PFSK-1 (cell line): Measurements from ENCODE around the gene ANKS1B.

Experiments used
- POLR2AphosphoS5 ChIP-seq: IDR thresholded peaks from 2 replicates; pipeline ENCODE4 v1.6.1; 2012; ENCODE audit warnings: low read depth, mild to moderate bottlenecking, control low read depth, low read length, moderate library complexity
- REST ChIP-seq, 2 experiments: IDR thresholded peaks; 2 replicates each; pipeline versions ENCODE4 v1.6.1 to v1.8.0; 2011 to 2012; ENCODE audit warnings: low read depth in 2 of 2, low read length in 2 of 2, control low read depth in 1 of 2, inconsistent platforms in 1 of 2, mild to moderate bottlenecking in 1 of 2, moderate library complexity in 1 of 2; ENCODE audit not compliant: insufficient read depth in 1 of 2
- SIN3A ChIP-seq: IDR thresholded peaks from 2 replicates; pipeline ENCODE4 v1.6.1; 2012; ENCODE audit warnings: mild to moderate bottlenecking, low read length, moderate library complexity, borderline replicate concordance; ENCODE audit not compliant: insufficient read depth
- TAF1 ChIP-seq: IDR thresholded peaks from 2 replicates; pipeline ENCODE4 v1.6.1; 2012; ENCODE audit warnings: low read length, control low read depth, borderline replicate concordance; ENCODE audit not compliant: insufficient read depth

- TF ChIP-seq REST (IDR thresholded peaks at IDR 0.05; ENCODE audit: insufficient read depth in 1 of 2, low read depth in 2 of 2, low read length in 2 of 2) = no peak
- TF ChIP-seq POLR2AphosphoS5 = no peak
- TF ChIP-seq SIN3A = no peak
- TF ChIP-seq TAF1 = no peak
These were observed 723.5 kb downstream of the ANKS1B start for GRCh38 chr12:99261256-99261655.
